ENCODE measurements around the gene CORO2A.

Gene CORO2A

GRCh38 chr9:98206754-98207153, 14.3 kb upstream of the CORO2A start:
- no CpG with 5 or more reads among the region's 2 CpGs for WGBS (ENCODE audit: insufficient coverage)

GRCh38 chr9:98204692-98205091, 12.3 kb upstream of the CORO2A start:
- H3K4me1 ChIP-seq (ENCODE audit: control extremely low read depth in 1 of 4, control insufficient read depth in 4 of 4, insufficient read depth in 4 of 4, low read length in 3 of 4): peaks cover 0 to 2% (median 0%) of the 10 kb centered on the region in 4 experiments
- DNase-seq: no peak
- ChIA-PET POLR2A (interaction anchor here (1.5 kb wide), 1 partner anchor 11 kb away, joined by 5 read pairs; no protein-coding TSS in a partner anchor), CTCF (interaction anchor here (0.9 to 6.2 kb wide), 15 partner anchors 9 to 131 kb away, joined by 3 to 52 read pairs (median 4); no protein-coding TSS in a partner anchor)
- H3K4me3 ChIP-seq (ENCODE audit: control insufficient read depth in 1 of 7, extremely low read depth in 1 of 7, insufficient read depth in 4 of 7, low read depth in 2 of 7, low read length in 6 of 7): no peak overlapping the region
- H3K27me3 ChIP-seq (replicated peaks in 2 of 5; ENCODE audit: control insufficient read depth in 4 of 5, insufficient read depth in 5 of 5, low read length in 4 of 5): no peaks in the 10 kb centered on the region
- 91% methylated on average over 3 of the region's 4 CpGs for WGBS (ENCODE audit: insufficient coverage)
- no peaks in the 10 kb centered on the region for H3K9me3 ChIP-seq (ENCODE audit: control extremely low read depth in 1 of 5, control insufficient read depth in 4 of 5, insufficient read depth in 2 of 5, low read depth in 1 of 5, low read length in 4 of 5)
- peaks cover 0 to 41% (median 17%) of the 10 kb centered on the region in 4 experiments for H3K36me3 ChIP-seq (ENCODE audit: control insufficient read depth in 4 of 4, insufficient read depth in 4 of 4, low read length in 3 of 4)
- no peak overlapping the region for H3K27ac ChIP-seq (ENCODE audit: insufficient read depth in 1 of 2, low read depth in 1 of 2, low read length in 2 of 2, poor library complexity in 1 of 2, severe bottlenecking in 2 of 2)

More at GRCh38 chr9:98206754-98207153, 14.3 kb upstream of the CORO2A start:
- no peak overlapping the region for H3K4me3 ChIP-seq (ENCODE audit: control insufficient read depth in 1 of 7, extremely low read depth in 1 of 7, insufficient read depth in 4 of 7, low read depth in 2 of 7, low read length in 6 of 7)
- no peaks in the 10 kb centered on the region for H3K9me3 ChIP-seq (ENCODE audit: control extremely low read depth in 1 of 5, control insufficient read depth in 4 of 5, insufficient read depth in 2 of 5, low read depth in 1 of 5, low read length in 4 of 5)
- H3K36me3 ChIP-seq (ENCODE audit: control insufficient read depth in 4 of 4, insufficient read depth in 4 of 4, low read length in 3 of 4): peaks cover 0 to 51% (median 18%) of the 10 kb centered on the region in 4 experiments
- no peak overlapping the region for H3K27ac ChIP-seq (ENCODE audit: insufficient read depth in 1 of 2, low read depth in 1 of 2, low read length in 2 of 2, poor library complexity in 1 of 2, severe bottlenecking in 2 of 2)
- ChIA-PET CTCF (interaction anchor here (1.1 to 6.2 kb wide), 10 partner anchors 11 to 115 kb away, joined by 3 to 52 read pairs (median 4); partner anchors contain the start of genes CORO2A and TRIM14), POLR2A (no interaction called here)
- no peaks in the 10 kb centered on the region for H3K27me3 ChIP-seq (replicated peaks in 2 of 5; ENCODE audit: control insufficient read depth in 4 of 5, insufficient read depth in 5 of 5, low read length in 4 of 5)
- H3K4me1 ChIP-seq (ENCODE audit: control extremely low read depth in 1 of 4, control insufficient read depth in 4 of 4, insufficient read depth in 4 of 4, low read length in 3 of 4): peaks cover 0 to 2% (median 0%) of the 10 kb centered on the region in 4 experiments
- DNase-seq: no peak

GRCh38 chr9:98203153-98203552, 10.7 kb upstream of the CORO2A start:
- Histone ChIP-seq H3K4me3 (ENCODE audit: control insufficient read depth in 1 of 7, extremely low read depth in 1 of 7, insufficient read depth in 4 of 7, low read depth in 2 of 7, low read length in 6 of 7) (no peak overlapping the region), H3K4me1 (ENCODE audit: control extremely low read depth in 1 of 4, control insufficient read depth in 4 of 4, insufficient read depth in 4 of 4, low read length in 3 of 4) (peaks cover 0 to 2% (median 0%) of the 10 kb centered on the region in 4 experiments), H3K36me3 (ENCODE audit: control insufficient read depth in 4 of 4, insufficient read depth in 4 of 4, low read length in 3 of 4) (peaks cover 0 to 36% (median 17%) of the 10 kb centered on the region in 4 experiments), H3K9me3 (ENCODE audit: control extremely low read depth in 1 of 5, control insufficient read depth in 4 of 5, insufficient read depth in 2 of 5, low read depth in 1 of 5, low read length in 4 of 5) (no peaks in the 10 kb centered on the region), H3K27ac (ENCODE audit: insufficient read depth in 1 of 2, low read depth in 1 of 2, low read length in 2 of 2, poor library complexity in 1 of 2, severe bottlenecking in 2 of 2) (no peak overlapping the region), H3K27me3 (replicated peaks in 2 of 5; ENCODE audit: control insufficient read depth in 4 of 5, insufficient read depth in 5 of 5, low read length in 4 of 5) (no peaks in the 10 kb centered on the region)
- POLR2A ChIA-PET: no interaction called here
- DNase-seq: no peak
- CTCF ChIA-PET: interaction anchor here (1.0 to 2.8 kb wide), 4 partner anchors 8 to 60 kb away, joined by 3 to 11 read pairs (median 8); no protein-coding TSS in a partner anchor
- 86% methylated on average over 6 of the region's 7 CpGs for WGBS (ENCODE audit: insufficient coverage)

- Histone ChIP-seq H3K9me3 (ENCODE audit: control extremely low read depth in 1 of 5, control insufficient read depth in 4 of 5, insufficient read depth in 2 of 5, low read depth in 1 of 5, low read length in 4 of 5) (no peaks in the 10 kb centered on the region), H3K36me3 (ENCODE audit: control insufficient read depth in 4 of 4, insufficient read depth in 4 of 4, low read length in 3 of 4) (peaks cover 0 to 31% (median 13%) of the 10 kb centered on the region in 4 experiments), H3K27me3 (replicated peaks in 2 of 5; ENCODE audit: control insufficient read depth in 4 of 5, insufficient read depth in 5 of 5, low read length in 4 of 5) (no peaks in the 10 kb centered on the region), H3K4me1 (ENCODE audit: control extremely low read depth in 1 of 4, control insufficient read depth in 4 of 4, insufficient read depth in 4 of 4, low read length in 3 of 4) (peaks cover 0 to 2% (median 0%) of the 10 kb centered on the region in 4 experiments), H3K27ac (ENCODE audit: insufficient read depth in 1 of 2, low read depth in 1 of 2, low read length in 2 of 2, poor library complexity in 1 of 2, severe bottlenecking in 2 of 2) (no peak overlapping the region), H3K4me3 (ENCODE audit: control insufficient read depth in 1 of 7, extremely low read depth in 1 of 7, insufficient read depth in 4 of 7, low read depth in 2 of 7, low read length in 6 of 7) (no peak overlapping the region)
- DNase-seq: no peak
- CTCF ChIA-PET: interaction anchor here (1.2 to 2.3 kb wide), 3 partner anchors 9 to 61 kb away, joined by 4 to 11 read pairs (median 4); no protein-coding TSS in a partner anchor
- POLR2A ChIA-PET: no interaction called here
- 90% methylated on average over 4 of the region's 5 CpGs for WGBS (ENCODE audit: insufficient coverage)
Observed at GRCh38 chr9:98202252-98202651, 9.8 kb upstream of the CORO2A start.

- WGBS (ENCODE audit: insufficient coverage): 93% methylated on average over 6 of the region's 7 CpGs
- POLR2A ChIA-PET: no interaction called here
- DNase-seq: no peak
- Histone ChIP-seq H3K27ac (ENCODE audit: insufficient read depth in 1 of 2, low read depth in 1 of 2, low read length in 2 of 2, poor library complexity in 1 of 2, severe bottlenecking in 2 of 2) (no peak overlapping the region), H3K4me1 (ENCODE audit: control extremely low read depth in 1 of 4, control insufficient read depth in 4 of 4, insufficient read depth in 4 of 4, low read length in 3 of 4) (peaks cover 0 to 2% (median 0%) of the 10 kb centered on the region in 4 experiments), H3K4me3 (ENCODE audit: control insufficient read depth in 1 of 7, extremely low read depth in 1 of 7, insufficient read depth in 4 of 7, low read depth in 2 of 7, low read length in 6 of 7) (no peak overlapping the region), H3K36me3 (ENCODE audit: control insufficient read depth in 4 of 4, insufficient read depth in 4 of 4, low read length in 3 of 4) (peaks cover 0 to 31% (median 14%) of the 10 kb centered on the region in 4 experiments), H3K27me3 (replicated peaks in 2 of 5; ENCODE audit: control insufficient read depth in 4 of 5, insufficient read depth in 5 of 5, low read length in 4 of 5) (no peaks in the 10 kb centered on the region), H3K9me3 (ENCODE audit: control extremely low read depth in 1 of 5, control insufficient read depth in 4 of 5, insufficient read depth in 2 of 5, low read depth in 1 of 5, low read length in 4 of 5) (no peaks in the 10 kb centered on the region)
- CTCF ChIA-PET: interaction anchor here (1.2 to 2.3 kb wide), 2 partner anchors 8 to 62 kb away, joined by 4 to 11 read pairs; no protein-coding TSS in a partner anchor
Observed at GRCh38 chr9:98201749-98202148, 9.3 kb upstream of the CORO2A start.

- H3K36me3 ChIP-seq (ENCODE audit: control insufficient read depth in 4 of 4, insufficient read depth in 4 of 4, low read length in 3 of 4): peaks cover 0 to 31% (median 14%) of the 10 kb centered on the region in 4 experiments
- DNase-seq: no peak
- H3K27ac ChIP-seq (ENCODE audit: insufficient read depth in 1 of 2, low read depth in 1 of 2, low read length in 2 of 2, poor library complexity in 1 of 2, severe bottlenecking in 2 of 2): no peak overlapping the region
- peaks cover 0 to 2% (median 0%) of the 10 kb centered on the region in 4 experiments for H3K4me1 ChIP-seq (ENCODE audit: control extremely low read depth in 1 of 4, control insufficient read depth in 4 of 4, insufficient read depth in 4 of 4, low read length in 3 of 4)
- ChIA-PET POLR2A (no interaction called here), CTCF (interaction anchor here (1.2 kb wide), 1 partner anchor 8 kb away, joined by 4 read pairs; no protein-coding TSS in a partner anchor)
- H3K9me3 ChIP-seq (ENCODE audit: control extremely low read depth in 1 of 5, control insufficient read depth in 4 of 5, insufficient read depth in 2 of 5, low read depth in 1 of 5, low read length in 4 of 5): no peaks in the 10 kb centered on the region
- WGBS (ENCODE audit: insufficient coverage): 98% methylated on average over 4 of the region's 6 CpGs
- no peak overlapping the region for H3K4me3 ChIP-seq (ENCODE audit: control insufficient read depth in 1 of 7, extremely low read depth in 1 of 7, insufficient read depth in 4 of 7, low read depth in 2 of 7, low read length in 6 of 7)
- H3K27me3 ChIP-seq (replicated peaks in 2 of 5; ENCODE audit: control insufficient read depth in 4 of 5, insufficient read depth in 5 of 5, low read length in 4 of 5): no peaks in the 10 kb centered on the region
Observed at GRCh38 chr9:98201102-98201501, 8.7 kb upstream of the CORO2A start.

- Histone ChIP-seq H3K36me3 (ENCODE audit: control insufficient read depth in 4 of 4, insufficient read depth in 4 of 4, low read length in 3 of 4) (peaks cover 0 to 29% (median 14%) of the 10 kb centered on the region in 4 experiments), H3K27me3 (replicated peaks in 2 of 5; ENCODE audit: control insufficient read depth in 4 of 5, insufficient read depth in 5 of 5, low read length in 4 of 5) (no peaks in the 10 kb centered on the region), H3K27ac (ENCODE audit: insufficient read depth in 1 of 2, low read depth in 1 of 2, low read length in 2 of 2, poor library complexity in 1 of 2, severe bottlenecking in 2 of 2) (no peak overlapping the region), H3K9me3 (ENCODE audit: control extremely low read depth in 1 of 5, control insufficient read depth in 4 of 5, insufficient read depth in 2 of 5, low read depth in 1 of 5, low read length in 4 of 5) (no peaks in the 10 kb centered on the region), H3K4me1 (ENCODE audit: control extremely low read depth in 1 of 4, control insufficient read depth in 4 of 4, insufficient read depth in 4 of 4, low read length in 3 of 4) (no peaks in the 10 kb centered on the region), H3K4me3 (ENCODE audit: control insufficient read depth in 1 of 7, extremely low read depth in 1 of 7, insufficient read depth in 4 of 7, low read depth in 2 of 7, low read length in 6 of 7) (no peak overlapping the region)
- 96% methylated on average over 15 of the region's 20 CpGs for WGBS (ENCODE audit: insufficient coverage)
- CTCF ChIA-PET: interaction anchor here (0.7 to 0.8 kb wide), 2 partner anchors 10 to 47 kb away, joined by 3 read pairs; no protein-coding TSS in a partner anchor
- DNase-seq: no peak
- POLR2A ChIA-PET: no interaction called here
Observed at GRCh38 chr9:98199388-98200033, 7.1 kb upstream of the CORO2A start.
